ENCODE measurements around the gene ORM1.
A peak's percentile ranks its signal among the peaks of the same experiment; 100 is the strongest.
"Not testable (repeated sequence)": the region's sequence is repeated elsewhere in the genome, so short reads cannot be mapped to it uniquely, and the experiment has no call there.

Gene ORM1

DNA sequence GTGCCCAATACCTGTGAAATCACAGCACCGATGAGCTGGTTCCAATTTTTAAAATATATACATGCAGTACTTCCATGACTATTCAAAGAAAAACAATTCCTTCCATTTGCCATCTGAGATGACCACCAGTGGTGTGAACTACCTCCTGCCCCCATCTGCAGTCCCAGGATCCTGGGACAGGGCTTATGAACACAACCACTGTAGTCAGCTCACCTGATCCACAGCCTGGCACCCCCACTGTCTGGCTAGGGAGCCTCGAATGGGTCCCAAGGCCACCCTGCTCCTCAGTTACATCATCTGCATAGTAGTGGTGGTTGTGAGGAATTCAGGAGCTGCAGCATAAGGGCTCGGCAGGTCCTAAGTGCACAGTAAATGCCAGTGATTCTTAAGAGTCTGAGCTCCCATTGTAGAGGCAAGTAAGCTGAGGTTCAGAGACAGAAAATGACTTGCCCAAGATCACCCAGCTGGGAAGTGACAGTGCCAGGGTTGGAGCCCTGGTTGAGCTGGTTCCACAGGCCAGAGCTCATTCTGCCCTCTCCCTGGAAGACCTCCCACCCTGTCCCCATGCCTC lies 2.9 kb downstream of the ORM1 start:
- DNase-seq (ENCODE audit: low spot score): not testable (repeated sequence)

DNA sequence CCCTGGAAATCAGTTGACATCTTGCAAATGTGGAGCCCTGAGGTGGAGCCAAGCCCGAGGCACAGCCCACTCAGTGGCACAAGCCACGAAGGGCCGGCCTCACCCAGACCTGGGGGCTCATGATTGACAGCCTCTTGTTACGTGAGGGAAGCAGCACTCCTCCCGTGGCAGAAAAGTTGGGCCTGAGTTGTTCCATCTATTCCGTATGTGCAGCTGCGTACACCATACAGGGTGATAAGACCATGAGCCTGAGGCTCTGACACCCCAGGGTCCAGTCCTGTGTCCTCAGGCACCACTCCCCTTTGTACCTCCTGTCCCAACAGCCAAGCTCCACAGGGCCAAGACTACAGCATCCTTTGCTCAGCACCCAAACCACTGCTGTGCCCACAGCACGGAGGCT lies 4.9 kb downstream of the ORM1 start:
- no peak for DNase-seq (ENCODE audit: low spot score)

DNA sequence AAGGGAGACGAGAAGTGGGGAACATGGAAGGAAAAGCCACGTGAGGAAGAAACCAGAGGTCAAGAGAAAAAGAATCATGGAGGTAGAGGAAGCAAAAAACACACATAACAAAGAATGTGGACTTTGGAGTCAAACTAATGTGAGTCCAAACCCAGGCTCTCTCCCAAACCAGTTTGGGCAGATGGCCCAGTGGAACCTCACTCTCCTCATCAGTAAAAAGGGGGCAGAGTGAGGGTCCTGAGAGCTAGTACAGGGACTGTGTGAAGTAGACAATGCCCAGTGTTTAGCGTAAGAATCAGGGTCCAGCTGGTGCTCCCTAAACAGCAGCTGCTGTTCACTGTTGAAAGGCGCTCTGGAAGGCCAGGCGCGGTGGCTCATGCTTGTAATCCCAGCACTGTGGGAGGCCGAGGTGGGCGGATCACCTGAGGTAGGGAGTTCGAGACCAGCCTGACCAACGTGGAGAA lies 5.5 kb downstream of the ORM1 start:
- not testable (repeated sequence) for DNase-seq (ENCODE audit: low spot score)

DNA sequence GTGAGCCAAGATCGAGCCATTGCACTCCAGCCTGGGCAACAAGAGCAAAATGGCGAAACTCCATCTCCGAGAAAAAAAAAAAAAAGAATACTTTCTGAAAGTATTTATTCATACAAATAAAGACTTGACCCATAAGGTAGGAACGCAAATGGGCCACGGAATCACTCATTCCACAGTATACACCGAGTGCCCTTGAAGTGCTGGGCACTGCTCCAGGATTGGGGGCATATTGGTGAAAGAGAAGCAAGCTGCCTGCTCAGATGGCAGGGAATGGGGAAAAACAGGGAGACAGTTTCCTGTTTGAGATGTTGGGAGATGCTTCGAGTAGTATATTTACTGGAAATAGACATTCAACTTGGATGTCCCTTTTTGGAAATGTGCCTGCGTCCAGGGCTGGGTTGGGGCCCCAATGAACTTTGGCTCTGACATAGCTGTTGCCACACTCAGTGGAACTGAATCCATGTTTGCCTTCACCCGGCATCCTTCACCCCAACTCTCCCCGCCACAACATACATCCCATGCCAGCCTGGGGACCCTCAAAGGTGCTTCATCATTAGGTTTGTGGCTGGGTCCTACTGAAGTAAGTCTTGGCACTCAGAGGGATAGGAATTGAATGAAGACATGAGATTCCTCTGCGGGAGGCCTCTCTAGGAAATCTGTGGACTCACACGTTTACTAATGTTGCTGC lies 6.2 kb downstream of the ORM1 start:
- DNase-seq (ENCODE audit: low spot score): not testable (repeated sequence)

DNA sequence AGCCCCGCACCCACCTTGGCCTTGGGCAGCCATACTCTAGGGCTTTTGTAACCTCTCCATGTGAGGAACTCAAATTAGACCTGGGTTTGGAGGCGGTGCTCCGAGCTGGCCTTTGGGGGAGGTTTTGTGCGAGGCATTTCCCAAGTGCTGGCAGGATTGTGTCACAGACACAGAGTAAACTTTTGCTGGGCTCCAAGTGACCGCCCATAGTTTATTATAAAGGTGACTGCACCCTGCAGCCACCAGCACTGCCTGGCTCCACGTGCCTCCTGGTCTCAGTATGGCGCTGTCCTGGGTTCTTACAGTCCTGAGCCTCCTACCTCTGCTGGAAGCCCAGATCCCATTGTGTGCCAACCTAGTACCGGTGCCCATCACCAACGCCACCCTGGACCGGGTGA lies 6.7 kb downstream of the ORM1 start, which contains the start of gene ORM2:
Gene ORM2, plus strand, starts transcription at position 245 of the 398 bp plus-strand sequence. Its CDS starts 36 bp downstream, at position 281.
- DNase-seq (ENCODE audit: low spot score): not testable (repeated sequence)

DNA sequence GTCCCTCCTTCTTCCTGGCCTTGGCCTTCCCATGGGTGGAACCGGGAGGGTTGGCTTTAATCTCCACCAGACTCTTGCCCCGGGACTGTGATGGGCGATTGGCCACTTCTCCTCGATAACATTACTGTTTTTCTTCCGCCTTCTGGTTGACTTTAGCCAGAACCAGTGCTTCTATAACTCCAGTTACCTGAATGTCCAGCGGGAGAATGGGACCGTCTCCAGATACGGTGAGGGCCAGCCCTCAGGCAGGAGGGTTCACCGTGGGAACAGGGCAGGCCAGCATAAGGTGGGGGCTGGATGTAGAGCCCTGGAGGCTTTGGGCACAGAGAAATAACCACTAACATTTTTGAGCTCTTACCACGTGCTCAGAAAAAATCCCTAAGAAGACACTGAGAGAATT lies 7.7 kb downstream of the ORM1 start:
- no peak for DNase-seq (ENCODE audit: low spot score)

DNA sequence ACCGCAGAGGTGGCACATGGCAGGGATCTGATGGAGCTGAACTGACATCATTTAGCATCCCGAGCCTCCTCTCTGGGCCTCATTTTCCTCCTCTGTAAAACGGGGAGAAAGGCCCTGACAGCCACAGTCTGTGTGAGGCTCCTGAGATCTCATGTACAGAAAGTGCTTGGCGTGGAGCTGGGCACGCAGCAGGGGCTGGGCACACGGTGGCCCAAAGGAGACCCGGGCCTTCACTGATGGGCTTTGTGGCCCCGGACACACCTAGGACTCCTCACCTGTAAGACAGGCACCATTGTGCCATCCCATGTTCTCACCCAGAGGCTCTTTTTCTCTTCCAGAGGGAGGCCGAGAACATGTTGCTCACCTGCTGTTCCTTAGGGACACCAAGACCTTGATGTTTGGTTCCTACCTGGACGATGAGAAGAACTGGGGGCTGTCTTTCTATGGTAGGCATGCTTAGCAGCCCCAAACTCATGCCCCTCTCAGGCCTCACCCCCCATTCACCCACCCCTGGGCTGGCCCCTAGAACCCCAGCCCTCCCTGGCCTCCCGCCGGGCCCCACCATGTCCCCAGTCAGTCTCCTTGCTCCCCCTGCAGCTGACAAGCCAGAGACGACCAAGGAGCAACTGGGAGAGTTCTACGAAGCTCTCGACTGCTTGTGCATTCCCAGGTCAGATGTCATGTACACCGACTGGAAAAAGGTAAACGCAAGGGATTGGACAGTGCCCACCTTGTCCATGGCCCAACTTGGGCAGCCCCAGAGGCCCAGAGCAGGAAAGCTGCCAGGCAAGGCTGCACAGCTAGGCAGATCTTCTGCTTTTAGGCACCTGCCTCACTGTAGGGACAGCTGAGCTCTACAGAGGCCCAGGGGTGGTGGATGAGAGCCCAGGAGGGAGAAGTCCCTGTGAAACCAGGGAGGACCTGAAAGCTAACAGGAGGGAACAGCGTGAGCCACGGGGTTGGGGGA lies 8.6 kb downstream of the ORM1 start:
- not testable (repeated sequence) for DNase-seq (ENCODE audit: low spot score)

DNA sequence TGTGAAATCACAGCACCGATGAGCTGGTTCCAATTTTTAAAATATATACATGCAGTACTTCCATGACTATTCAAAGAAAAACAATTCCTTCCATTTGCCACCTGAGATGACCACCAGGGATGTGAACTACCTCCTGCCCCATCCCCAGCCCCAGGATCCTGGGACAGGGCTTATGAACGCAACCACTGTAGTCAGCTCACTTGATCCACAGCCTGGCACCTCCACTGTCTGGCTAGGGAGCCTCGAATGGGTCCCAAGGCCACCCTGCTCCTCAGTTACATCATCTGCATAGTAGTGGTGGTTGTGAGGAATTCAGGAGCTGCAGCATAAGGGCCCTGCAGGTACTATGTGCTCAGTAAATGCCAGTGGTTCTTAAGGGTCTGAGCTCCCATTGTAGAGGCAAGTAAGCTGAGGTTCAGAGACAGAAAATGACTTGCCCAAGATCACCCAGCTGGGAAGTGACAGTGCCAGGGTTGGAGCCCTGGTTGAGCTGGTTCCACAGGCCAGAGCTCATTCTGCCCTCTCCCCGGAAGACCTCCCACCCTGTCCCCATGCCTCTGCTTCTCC lies 9.7 kb downstream of the ORM1 start:
- DNase-seq (ENCODE audit: low spot score): not testable (repeated sequence)

DNA sequence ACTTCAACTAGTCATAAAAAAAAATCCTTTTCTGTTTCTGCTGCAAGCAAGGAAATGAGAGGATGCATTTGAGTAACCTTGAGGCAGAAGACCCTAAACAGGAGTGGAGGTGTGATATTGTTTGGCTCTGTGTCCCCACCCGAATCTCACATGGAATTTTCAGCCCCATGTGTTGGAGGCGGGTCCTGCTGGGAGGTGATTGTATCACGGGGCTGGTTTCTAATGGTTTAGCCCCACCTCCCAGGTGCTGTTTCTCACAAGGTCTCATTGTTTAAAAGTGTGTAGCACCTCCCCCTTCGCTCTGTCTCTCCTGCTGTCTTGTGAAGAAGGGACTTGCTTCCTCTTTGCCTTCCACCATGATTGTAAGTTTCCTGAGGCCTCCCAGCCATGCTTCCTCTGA lies 10.8 kb downstream of the ORM1 start:
- not testable (repeated sequence) for DNase-seq (ENCODE audit: low spot score)

DNA sequence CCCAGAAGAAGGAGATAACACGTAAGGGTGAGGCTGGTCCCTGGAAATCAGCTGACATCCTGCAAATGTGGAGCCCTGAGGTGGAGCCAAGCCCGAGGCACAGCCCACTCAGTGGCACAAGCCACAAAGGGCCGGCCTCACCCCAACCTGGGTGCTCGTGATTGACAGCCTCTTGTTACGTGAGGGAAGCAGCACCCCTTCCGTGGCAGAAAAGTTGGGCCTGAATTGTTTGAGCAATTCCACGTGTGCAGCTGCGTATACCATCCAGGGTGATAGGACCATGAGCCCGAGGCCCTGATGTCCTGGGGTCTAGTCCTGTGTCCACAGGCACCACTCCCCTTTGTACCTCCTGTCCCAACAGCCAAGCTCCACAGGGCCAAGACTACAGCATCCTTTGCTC lies 11.6 kb downstream of the ORM1 start:
- DNase-seq (ENCODE audit: low spot score): no peak

DNA sequence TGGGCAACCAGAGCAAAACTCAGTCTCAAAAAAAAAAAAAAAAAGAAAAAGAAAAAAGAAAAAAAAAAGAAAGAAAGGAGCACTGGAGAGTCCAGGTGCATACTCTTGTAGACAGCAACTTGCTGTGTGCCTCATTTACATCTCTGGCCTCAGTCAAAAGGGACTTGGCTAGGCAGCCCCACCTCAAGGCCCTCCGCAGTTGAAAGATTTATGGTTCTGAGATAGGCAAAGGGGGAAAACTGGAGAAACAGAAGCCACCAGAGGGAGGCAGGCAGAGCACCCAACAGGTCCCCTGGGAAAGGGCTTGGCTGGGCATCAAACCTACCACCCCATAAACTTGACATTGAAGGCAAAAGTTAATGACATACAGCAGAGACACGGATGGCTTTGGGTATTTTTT lies 12.8 kb downstream of the ORM1 start:
- no peak for DNase-seq (ENCODE audit: low spot score)

DNA sequence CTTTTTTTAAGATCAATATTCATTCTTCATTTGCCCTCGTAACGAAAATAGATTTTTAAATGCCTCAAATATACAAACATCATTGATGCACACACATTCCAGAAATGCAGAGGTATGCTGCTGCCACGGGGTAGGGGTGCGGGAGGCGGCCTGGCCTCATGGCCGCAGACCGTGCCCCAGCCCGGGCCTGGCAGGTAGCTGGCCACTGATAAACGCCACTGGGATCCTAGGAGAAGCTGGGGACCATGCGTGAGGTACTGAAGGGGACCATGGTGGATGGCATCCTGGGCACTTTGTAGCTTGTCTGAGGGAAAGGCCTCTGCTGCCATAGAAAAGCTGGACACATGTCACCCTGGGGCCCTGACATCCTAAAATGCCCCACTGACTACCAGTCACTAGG lies 13.3 kb downstream of the ORM1 start:
- no peak for DNase-seq (ENCODE audit: low spot score)

DNA sequence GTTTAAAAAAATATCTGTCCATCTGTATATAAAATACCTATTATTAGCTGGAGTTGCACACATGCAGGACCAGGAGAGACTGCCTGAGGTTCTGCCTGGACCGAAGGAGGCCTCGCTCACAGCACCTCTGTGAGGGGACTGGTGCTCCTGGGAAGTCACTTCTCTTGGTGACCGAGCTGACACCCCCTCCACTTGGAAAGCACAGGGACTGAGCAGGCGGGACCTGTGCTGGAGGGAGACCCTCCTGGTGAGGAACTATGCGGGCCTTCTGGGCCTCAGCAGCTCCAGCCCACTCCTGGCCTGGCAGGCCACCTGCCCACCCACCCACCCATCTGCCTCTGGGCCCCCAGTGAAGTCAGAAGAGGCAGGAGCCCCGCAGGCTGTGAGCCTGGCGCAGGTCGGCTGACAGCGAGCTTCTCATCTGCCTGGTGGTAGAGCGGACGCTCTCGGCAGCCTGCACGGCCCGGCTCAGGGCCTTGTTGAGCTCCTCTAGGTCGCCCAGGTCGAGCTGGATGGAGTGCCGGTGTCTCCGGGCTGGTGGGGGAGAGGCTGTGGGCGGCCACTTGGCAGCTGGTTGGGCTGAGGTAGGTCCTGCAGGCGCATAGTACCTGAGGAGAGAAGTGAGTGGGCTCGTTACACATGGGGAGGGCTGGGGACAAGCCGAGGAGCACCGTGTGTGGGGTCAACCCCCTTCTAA lies 13.9 kb downstream of the ORM1 start:
- no peak for DNase-seq (ENCODE audit: low spot score)

DNA sequence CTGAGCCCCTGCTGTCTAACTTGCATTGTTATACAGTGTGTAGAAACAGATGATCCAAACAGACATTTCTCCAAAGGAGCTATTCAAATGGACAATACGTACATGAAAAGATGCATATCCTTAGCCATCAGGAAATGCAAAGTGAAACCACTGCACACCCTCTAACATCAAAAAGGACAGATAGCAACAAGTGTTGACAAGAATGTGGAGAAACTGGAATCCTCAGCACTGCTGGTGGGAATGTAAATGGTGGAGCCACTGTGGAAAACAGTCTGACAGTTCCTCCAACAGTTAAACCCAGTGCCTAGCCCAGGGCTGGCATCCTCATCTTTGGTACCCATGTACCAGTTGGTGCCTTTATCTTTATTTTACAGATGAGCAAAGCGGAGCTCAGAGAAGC lies 15.3 kb downstream of the ORM1 start:
- no peak for DNase-seq (ENCODE audit: low spot score)

DNA sequence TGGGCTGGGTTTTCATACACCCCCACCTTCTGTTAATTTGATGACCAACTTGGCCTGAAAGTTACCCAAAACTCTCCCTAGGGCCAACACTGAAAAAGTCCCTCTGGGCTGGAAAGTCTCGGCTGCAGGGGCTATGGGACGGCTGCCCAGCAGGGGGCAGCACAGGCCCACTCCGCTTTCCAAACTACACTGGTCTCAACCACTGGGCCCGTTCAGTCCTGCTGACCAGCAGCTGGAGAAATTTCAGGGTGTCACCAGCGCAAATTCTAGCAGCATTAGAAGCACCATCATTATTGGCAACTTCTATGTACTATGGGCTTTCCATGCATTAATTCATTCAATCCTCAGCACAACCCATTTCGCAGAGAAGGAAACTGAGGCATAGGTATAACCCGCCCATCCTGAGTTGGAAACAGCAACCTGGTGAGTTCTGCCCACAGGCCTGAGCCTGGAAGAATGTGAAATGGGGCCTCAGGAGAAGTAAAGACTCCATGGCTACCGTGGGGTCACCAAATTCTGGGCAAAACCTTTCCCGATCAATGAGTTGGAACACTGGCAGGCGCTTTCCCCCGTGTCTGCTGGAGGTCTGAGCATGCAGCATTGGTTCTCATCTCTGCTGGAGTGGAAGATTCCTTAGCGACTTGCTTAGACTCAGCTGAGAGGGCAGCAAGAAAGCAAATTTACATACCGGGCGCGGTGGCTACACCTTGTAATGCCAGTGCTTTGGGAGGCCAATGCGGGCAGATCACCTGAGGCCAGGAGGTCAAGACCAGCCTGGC lies 16.4 kb downstream of the ORM1 start:
- DNase-seq (ENCODE audit: low spot score): peak; percentile 88

DNA sequence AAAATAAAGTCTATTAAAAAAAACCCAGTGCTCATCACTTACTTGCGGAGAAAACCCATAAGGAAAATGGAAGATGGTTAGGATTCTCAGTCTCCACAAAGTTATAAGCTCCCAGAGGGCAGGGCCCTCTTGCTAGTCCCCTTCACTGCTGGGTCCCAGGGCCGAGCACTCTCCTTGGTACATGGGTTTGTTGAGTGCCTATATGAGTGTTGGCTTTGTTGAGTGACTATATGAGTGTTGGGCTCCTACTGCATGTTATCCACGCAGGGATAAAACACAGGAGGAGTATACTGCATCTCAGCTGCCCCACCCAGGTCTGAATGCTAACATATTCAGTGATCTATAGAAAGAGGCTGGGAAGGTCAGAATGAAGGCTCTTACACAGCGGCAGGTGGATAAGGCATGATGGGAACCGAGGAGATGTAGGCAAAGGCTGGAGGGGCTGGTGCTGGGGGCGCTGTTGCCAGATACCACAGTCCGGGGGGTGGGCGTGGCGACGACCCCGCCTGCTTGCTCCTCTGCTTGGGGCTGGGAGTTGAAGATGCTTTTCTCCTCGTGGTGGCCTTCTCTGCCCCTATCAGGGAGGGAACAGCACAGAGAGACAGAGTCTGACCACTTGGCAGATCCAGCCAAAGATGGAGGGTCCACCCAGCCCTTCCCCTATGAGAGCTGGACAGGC lies 18.4 kb downstream of the ORM1 start:
- DNase-seq (ENCODE audit: low spot score): no peak

DNA sequence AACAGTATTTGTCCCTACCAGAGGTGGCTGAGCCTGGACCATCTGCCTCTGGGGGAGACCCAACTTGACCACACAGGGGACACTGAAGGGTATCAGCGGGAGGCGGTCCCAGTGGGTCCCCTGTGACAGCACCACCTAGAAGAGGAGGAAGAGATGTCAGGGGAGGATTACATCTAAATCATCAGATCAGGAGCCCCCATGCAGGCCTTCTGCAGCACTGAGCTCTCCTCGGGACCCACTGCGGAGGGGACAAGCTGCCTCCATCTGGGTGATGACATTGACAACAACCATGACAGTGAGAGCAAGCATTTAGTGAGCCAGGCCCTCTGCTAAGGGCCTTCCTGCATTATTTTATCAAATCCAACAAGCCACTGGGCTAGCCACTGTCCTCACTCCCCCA lies 19.1 kb downstream of the ORM1 start:
- no peak for DNase-seq (ENCODE audit: low spot score)

DNA sequence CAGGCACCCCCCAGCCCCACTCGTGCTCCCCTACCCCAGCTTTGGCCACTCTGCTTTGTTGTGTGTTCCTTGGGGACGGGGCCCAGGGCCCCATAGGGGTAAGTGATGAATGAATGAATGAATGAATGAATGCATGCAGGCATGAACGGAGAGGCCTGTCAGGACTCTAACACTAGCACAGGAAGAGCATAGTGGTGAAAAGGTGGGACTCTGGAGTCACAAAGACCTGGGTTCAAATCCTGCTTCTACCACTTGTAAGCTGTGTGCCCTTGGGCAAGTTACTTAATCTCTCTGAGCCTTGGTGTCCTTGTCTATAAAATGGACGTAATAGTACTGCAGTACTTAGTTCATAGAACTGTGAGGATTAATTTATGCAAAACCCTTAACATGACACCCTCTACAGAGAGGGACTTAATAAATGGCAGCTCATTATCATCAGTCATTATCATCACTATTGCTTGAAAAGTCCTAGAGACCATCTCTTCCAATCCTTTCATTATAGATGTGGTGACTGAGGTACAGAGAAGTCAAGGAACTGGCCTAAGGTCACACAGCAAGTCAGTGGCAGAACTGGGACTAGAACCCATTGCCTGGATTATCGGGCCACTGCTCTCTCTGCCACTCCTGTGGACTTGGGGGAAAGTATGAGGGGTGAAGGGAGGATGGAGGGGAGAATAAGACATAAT lies 20.0 kb downstream of the ORM1 start:
- no peak for DNase-seq (ENCODE audit: low spot score)

DNA sequence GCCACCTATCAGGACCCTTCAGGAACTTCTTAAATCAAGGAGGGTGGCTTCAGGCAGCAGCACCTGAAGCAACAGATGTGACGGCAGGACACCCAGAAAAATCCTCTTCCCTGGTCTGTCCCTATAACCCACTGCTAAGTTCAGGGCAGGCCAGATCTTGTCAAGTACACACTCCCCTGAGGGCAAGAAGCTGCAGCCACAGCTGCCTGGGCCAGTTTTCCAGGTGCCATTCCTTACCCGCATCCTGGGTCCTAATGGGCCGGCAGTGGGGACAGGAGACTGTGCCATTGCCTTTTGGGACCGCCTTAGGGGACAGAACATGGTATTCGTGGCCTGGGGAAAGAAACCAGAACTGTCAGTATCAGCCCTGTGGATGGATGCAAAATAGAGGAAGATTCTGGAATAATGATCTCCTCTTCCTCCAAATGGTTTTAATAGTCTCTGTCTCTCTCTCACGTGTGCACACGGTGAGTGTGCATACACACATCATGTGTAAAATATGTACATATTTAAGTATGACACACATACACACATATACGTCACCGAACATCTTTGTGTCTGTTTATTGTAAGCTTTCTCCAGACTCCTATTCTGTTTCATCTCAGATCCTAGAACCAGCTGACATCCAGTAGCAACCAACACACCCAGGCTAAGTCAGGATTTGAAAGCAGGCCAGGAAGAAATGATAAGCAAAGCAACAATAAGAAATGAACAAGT lies 20.7 kb downstream of the ORM1 start:
- DNase-seq (ENCODE audit: low spot score): no peak

All from COLO829 (cell line).